HEK293 (cell line): ENCODE data around the gene NHLH1.

Experiments
- CTCF ChIA-PET: fragments of 350-600 bp; formaldehyde crosslinking; extraction: SDS; loops from one replicate; lab custom pipeline; 2021; ENCODE audit warnings: antibody characterized with exemption; lab: Yijun Ruan, JAX
- POLR2A ChIA-PET: fragments of 300-600 bp; formaldehyde crosslinking; extraction: SDS; loops from one replicate; lab custom pipeline; 2020; ENCODE audit warnings: antibody characterized with exemption, inconsistent platforms; lab: Yijun Ruan, JAX
- H3K27ac ChIP-seq: fragments of 200-500 bp; sonication (Bioruptor generic); 2 replicates; pipeline ENCODE4 v1.5.1; 2014; ENCODE audit warnings: low read depth, low read length, control low read depth, inconsistent platforms; ENCODE audit errors: extremely low read depth
- H3K36me3 ChIP-seq, 2 experiments: fragments of 200-500 bp in 1 of 2; sonication (Bioruptor generic) in 1 of 2; 1 replicate in 1 of 2; 2 replicates in 1 of 2; pipeline ENCODE4 v1.5.1; 2014 to 2017; ENCODE audit warnings: inconsistent platforms in 2 of 2, low read length in 2 of 2; ENCODE audit not compliant: control insufficient read depth in 2 of 2, insufficient read depth in 1 of 2
- H3K4me1 ChIP-seq: fragments of 200-500 bp; sonication (Bioruptor generic); 2 replicates; pipeline ENCODE4 v1.5.1; 2014; ENCODE audit warnings: mild to moderate bottlenecking, low read length, inconsistent platforms; ENCODE audit not compliant: control insufficient read depth, insufficient read depth
- H3K4me3 ChIP-seq: 2 replicates; pipeline ENCODE4 v1.5.1; 2011; ENCODE audit warnings: low read depth, mild to moderate bottlenecking, control low read depth, low read length, moderate library complexity
- H3K9me3 ChIP-seq: fragments of 200-500 bp; sonication (Bioruptor generic); 2 replicates; pipeline ENCODE4 v1.5.1; 2014; ENCODE audit warnings: low read depth, low read length, inconsistent platforms; ENCODE audit not compliant: control insufficient read depth, insufficient read depth
- IKZF3 ChIP-seq: fragments of 450-650 bp; IDR thresholded peaks from 2 replicates; pipeline ENCODE4 v1.5.0; 2018; ENCODE audit warnings: missing biosample characterization, mild to moderate bottlenecking, missing genetic modification characterization, moderate library complexity
- KLF9 ChIP-seq: fragments of 450-650 bp; formaldehyde crosslinking; IDR thresholded peaks from 2 replicates; pipeline ENCODE4 v1.5.1; 2016; ENCODE audit warnings: missing biosample characterization, missing genetic modification characterization, low read depth
- OVOL3 ChIP-seq: fragments of 450-650 bp; formaldehyde crosslinking; IDR thresholded peaks from 2 replicates; pipeline ENCODE4 v1.5.1; 2016; ENCODE audit warnings: missing biosample characterization, missing genetic modification characterization
- ZBTB8A ChIP-seq: fragments of 450-650 bp; formaldehyde crosslinking; IDR thresholded peaks from 2 replicates; pipeline ENCODE4 v1.5.1; 2016; ENCODE audit warnings: missing biosample characterization, missing genetic modification characterization
- ZNF114 ChIP-seq: fragments of 450-650 bp; formaldehyde crosslinking; IDR thresholded peaks from 2 replicates; pipeline ENCODE4 v1.5.0; 2017; ENCODE audit warnings: missing biosample characterization, missing genetic modification characterization
- ZNF302 ChIP-seq: fragments of 450-650 bp; formaldehyde crosslinking; IDR thresholded peaks from 2 replicates; pipeline ENCODE4 v1.5.1; 2016; ENCODE audit warnings: missing biosample characterization, missing genetic modification characterization, low read depth
- ZNF335 ChIP-seq: fragments of 450-650 bp; formaldehyde crosslinking; conservative IDR thresholded peaks from 2 replicates; pipeline ENCODE4 v1.5.1; 2016; ENCODE audit warnings: missing biosample characterization, missing genetic modification characterization
- ZNF48 ChIP-seq: fragments of 450-650 bp; formaldehyde crosslinking; IDR thresholded peaks from 2 replicates; pipeline ENCODE4 v1.5.1; 2016; ENCODE audit warnings: missing biosample characterization, missing genetic modification characterization
- ZNF530 ChIP-seq: fragments of 450-650 bp; formaldehyde crosslinking; IDR thresholded peaks from 2 replicates; pipeline ENCODE4 v1.5.1; 2016; ENCODE audit warnings: low read depth, missing biosample characterization, missing genetic modification characterization
- ZNF621 ChIP-seq: fragments of 450-650 bp; formaldehyde crosslinking; IDR thresholded peaks from 2 replicates; pipeline ENCODE4 v1.5.1; 2017; ENCODE audit warnings: missing biosample characterization, missing genetic modification characterization
- ZNF629 ChIP-seq: fragments of 450-650 bp; formaldehyde crosslinking; IDR thresholded peaks from 2 replicates; pipeline ENCODE4 v1.5.1; 2017; ENCODE audit warnings: missing biosample characterization, missing genetic modification characterization
- ZNF654 ChIP-seq: fragments of 450-650 bp; formaldehyde crosslinking; IDR thresholded peaks from 2 replicates; pipeline ENCODE4 v1.5.1; 2016; ENCODE audit warnings: low read depth, missing biosample characterization, missing genetic modification characterization
- ZNF660 ChIP-seq: fragments of 450-650 bp; IDR thresholded peaks from 2 replicates; pipeline ENCODE4 v1.5.1; 2018; ENCODE audit warnings: missing biosample characterization, mild to moderate bottlenecking, missing genetic modification characterization
- ZNF707 ChIP-seq: fragments of 450-650 bp; formaldehyde crosslinking; IDR thresholded peaks from 2 replicates; pipeline ENCODE4 v1.5.1; 2016; ENCODE audit warnings: missing biosample characterization, missing genetic modification characterization
- ZNF792 ChIP-seq: fragments of 450-650 bp; formaldehyde crosslinking; IDR thresholded peaks from 2 replicates; pipeline ENCODE4 v1.5.1; 2016; ENCODE audit warnings: missing biosample characterization, missing genetic modification characterization
- ZNF830 ChIP-seq: fragments of 450-650 bp; IDR thresholded peaks from 2 replicates; pipeline ENCODE4 v1.5.0; 2018; ENCODE audit warnings: missing biosample characterization, missing genetic modification characterization, low read depth, mild to moderate bottlenecking, moderate library complexity
- ZNF843 ChIP-seq: fragments of 450-650 bp; formaldehyde crosslinking; IDR thresholded peaks from 2 replicates; pipeline ENCODE4 v1.5.1; 2016; ENCODE audit warnings: missing biosample characterization, missing genetic modification characterization
- TF ChIP-seq, protein P1 (sequence below): fragments of 450-650 bp; formaldehyde crosslinking; IDR thresholded peaks from 2 replicates; pipeline ENCODE4 v1.5.1; 2016; ENCODE audit warnings: missing biosample characterization, missing genetic modification characterization
- TF ChIP-seq, protein P2 (sequence below): fragments of 450-650 bp; formaldehyde crosslinking; IDR thresholded peaks from 2 replicates; pipeline ENCODE4 v1.5.1; 2016; ENCODE audit warnings: missing biosample characterization, missing genetic modification characterization, low read depth

The NHLH1 gene

DNA sequence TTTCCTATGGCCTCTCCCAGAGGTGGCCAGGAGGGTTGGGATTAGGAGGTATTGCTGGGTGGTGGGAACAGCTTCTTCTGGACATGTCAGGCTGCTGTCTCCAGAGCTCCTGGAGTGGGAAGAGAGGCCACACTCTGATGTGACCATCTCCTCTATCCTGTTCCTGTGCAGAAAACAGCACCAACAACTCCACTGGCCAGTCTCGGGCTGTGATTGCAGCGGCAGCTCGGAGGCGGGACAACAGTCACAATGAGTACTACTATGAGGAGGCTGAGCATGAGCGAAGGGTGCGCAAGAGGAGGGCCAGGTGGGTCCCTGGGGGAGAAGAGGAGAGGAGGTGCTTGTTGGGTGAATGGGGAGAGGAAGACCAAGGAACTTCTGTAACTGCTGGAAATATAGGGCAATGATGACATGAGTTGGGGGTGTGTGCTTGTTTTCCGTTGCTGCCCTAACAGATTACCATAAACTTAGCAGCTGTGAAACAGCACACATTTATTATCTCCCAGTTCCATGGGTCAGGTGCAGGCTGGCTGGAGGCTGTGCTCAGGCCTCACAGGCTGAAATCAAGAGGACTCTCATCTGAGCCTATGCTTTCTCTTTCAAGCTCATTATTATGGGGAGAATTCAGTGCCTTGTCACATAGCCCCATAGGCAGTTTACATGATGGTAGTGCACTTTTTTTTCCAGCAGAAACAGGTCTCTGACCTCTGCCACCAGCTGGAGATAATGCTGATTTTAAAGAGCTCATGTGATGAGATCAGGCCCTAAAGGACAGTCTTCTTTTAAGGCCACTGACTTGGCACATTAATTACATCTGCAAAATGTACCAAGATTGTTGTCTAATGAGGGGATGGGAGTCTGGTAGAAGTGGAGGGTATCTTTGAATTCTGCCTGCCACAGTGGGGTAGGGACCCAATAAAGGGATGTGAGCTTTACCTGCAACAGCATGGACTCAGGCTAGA, 54.3 kb downstream of the NHLH1 start:
- Histone ChIP-seq H3K36me3 (peaks cover 0 to 88% of the 10 kb centered on the region in 2 experiments; a peak in 1 of 3 replicates), H3K4me3 (no peak overlapping the region)
- CTCF ChIA-PET: interaction anchor here (0.6 kb wide), 2 partner anchors 9 to 293 kb away, joined by 3 read pairs; no protein-coding TSS in a partner anchor
- TF ChIP-seq ZNF621 (tag by site-specific recombination) (no peak), ZNF114 (tag by site-specific recombination) (no peak), ZNF654 (tag by site-specific recombination) (no peak), ZNF530 (no peak), ZNF792 (no peak), ZNF707 (tag by site-specific recombination) (no peak), KLF9 (tag by site-specific recombination) (no peak), OVOL3 (tag by site-specific recombination) (no peak), ZNF48 (no peak), ZBTB8A (tag by site-specific recombination) (no peak), ZNF830 (tag by site-specific recombination) (no peak), ZNF660 (tag by site-specific recombination) (no peak), ZNF843 (tag by site-specific recombination) (no peak), IKZF3 (tag by site-specific recombination) (no peak), ZNF629 (no peak)
- TF ChIP-seq, protein P1, sequence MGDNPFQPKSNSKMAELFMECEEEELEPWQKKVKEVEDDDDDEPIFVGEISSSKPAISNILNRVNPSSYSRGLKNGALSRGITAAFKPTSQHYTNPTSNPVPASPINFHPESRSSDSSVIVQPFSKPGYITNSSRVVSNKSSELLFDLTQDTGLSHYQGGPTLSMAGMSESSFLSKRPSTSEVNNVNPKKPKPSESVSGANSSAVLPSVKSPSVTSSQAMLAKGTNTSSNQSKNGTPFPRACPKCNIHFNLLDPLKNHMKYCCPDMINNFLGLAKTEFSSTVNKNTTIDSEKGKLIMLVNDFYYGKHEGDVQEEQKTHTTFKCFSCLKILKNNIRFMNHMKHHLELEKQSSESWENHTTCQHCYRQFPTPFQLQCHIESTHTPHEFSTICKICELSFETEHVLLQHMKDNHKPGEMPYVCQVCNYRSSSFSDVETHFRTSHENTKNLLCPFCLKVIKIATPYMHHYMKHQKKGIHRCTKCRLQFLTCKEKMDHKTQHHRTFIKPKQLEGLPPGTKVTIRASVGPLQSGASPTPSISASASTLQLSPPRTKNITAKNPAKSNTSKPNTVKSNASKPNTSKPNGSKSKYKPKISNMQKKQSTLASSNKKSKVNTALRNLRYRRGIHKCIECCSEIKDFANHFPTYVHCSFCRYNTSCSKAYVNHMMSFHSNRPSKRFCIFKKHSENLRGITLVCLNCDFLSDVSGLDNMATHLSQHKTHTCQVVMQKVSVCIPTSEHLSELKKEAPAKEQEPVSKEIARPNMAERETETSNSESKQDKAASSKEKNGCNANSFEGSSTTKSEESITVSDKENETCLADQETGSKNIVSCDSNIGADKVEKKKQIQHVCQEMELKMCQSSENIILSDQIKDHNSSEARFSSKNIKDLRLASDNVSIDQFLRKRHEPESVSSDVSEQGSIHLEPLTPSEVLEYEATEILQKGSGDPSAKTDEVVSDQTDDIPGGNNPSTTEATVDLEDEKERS (tag by site-specific recombination): no peak
- TF ChIP-seq, protein P2, sequence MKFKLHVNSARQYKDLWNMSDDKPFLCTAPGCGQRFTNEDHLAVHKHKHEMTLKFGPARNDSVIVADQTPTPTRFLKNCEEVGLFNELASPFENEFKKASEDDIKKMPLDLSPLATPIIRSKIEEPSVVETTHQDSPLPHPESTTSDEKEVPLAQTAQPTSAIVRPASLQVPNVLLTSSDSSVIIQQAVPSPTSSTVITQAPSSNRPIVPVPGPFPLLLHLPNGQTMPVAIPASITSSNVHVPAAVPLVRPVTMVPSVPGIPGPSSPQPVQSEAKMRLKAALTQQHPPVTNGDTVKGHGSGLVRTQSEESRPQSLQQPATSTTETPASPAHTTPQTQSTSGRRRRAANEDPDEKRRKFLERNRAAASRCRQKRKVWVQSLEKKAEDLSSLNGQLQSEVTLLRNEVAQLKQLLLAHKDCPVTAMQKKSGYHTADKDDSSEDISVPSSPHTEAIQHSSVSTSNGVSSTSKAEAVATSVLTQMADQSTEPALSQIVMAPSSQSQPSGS (tag by site-specific recombination): no peak
- TF ChIP-seq, all 188 proteins: peak for 0
- Histone ChIP-seq H3K27ac (no peak overlapping the region), H3K9me3 (no peaks in the 10 kb centered on the region), H3K4me1 (no peaks in the 10 kb centered on the region)
- POLR2A ChIA-PET: no interaction called here

DNA sequence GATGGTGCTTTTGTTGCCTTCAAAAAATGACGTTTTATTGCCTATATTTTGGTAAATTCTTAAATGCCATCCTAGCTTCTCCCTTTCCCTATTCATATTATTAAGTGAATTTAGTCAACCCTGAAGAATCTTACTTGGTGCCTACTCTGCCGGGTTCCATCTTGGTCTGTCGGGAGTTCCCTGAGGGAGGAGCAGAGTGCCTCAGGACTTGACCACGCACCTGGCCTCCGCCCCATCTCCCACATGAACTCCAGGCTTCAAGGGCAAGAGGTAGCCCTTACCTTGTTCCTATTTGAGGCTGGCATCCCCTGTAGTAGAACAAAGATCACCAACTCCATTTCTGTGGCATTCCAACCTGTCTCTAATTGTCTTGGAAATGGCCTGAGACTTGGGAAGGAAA, 55.0 kb downstream of the NHLH1 start:
- H3K36me3 ChIP-seq: peaks cover 0 to 91% of the 10 kb centered on the region in 2 experiments; a peak in 1 of 3 replicates
- TF ChIP-seq ZNF335: no peak
- TF ChIP-seq ZNF302 (tag by site-specific recombination): no peak
- TF ChIP-seq, all 188 proteins: peak for 0
- Histone ChIP-seq H3K9me3 (no peaks in the 10 kb centered on the region), H3K4me1 (no peaks in the 10 kb centered on the region), H3K4me3 (no peak overlapping the region), H3K27ac (no peak overlapping the region)
- CTCF ChIA-PET: no interaction called here
- POLR2A ChIA-PET: no interaction called here
